ENCODE results near the gene SLC25A34.

GRCh38 chr1:15775706-15776105 lies 39.6 kb downstream of the SLC25A34 start:
- TF ChIP-seq CTCF (conservative IDR thresholded peaks at IDR 0.05; ENCODE audit: low read length) = no peak
- no peak for TF ChIP-seq EZH2phosphoT487 (IDR thresholded peaks at IDR 0.05; ENCODE audit: borderline replicate concordance)
